A172 (cell line): ENCODE measurements around the gene HDAC6. TPM values are rescaled to one million over a fixed set of nuclear protein-coding genes. Genes with fewer than 3 reads are reported as not detected.
A peak's percentile ranks its signal among the peaks of the same experiment; 100 is the strongest.

Source experiments
- DNase-seq: peaks from one replicate; pipeline ENCODE4 v3.0.0-alpha.2; 2015; ENCODE audit warnings: low spot score
- total RNA-seq: library from RNA; depleted of rRNA; stranded (reverse); fragments of >200 nt; shearing (Covaris generic); gene quantifications from 2 replicates; pipeline ENCODE4 v1.2.3, GENCODE V29; 2014; rRNA removed

The HDAC6 gene
- 38.8 and 41.5 TPM in 2 replicates for total RNA-seq

DNA sequence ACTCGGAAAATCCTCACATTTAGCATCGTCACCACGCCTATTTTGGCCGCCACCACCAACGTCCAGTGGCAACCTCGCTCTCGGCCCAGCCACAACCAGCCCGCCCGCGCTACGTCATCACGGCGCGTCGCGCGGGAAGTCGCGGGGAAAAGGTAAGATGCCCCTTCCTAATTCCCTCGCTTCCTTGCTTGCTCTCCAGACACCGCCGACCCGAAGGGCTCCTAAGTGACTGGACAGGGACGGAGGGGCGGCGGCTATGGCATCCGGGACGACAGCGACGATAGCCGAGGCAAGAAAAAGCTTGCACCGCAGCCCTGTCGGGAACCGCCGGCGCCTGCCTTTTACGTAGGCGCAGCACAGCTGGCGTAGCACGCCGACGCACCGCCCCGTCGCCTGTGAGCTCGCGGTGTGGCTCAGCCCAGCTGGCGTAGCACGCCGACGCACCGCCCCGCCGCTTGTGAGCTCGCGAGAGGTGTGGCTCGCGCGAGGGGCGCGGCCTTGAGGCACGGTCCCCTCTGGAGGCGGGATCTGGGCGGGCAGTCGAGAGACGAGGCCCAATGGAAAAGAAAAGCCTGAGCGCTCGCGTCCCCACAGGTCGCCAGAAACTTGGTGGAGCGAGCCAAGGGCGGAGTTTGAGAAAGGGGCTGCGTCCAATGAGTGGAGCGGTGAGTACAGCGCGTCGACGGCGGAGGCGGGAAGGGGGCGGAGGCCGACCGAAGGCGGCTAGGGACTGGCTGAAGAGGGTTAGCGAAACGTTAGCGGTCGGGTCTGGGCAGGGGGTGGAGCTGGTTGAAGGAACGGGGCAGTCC lies at the start of gene HDAC6:
Gene HDAC6 (plus strand): TSS at position 788 of the 809 bp plus-strand sequence. CDS start 626 bp downstream, outside the sequence.
- DNase-seq = peak; percentile 96

DNA sequence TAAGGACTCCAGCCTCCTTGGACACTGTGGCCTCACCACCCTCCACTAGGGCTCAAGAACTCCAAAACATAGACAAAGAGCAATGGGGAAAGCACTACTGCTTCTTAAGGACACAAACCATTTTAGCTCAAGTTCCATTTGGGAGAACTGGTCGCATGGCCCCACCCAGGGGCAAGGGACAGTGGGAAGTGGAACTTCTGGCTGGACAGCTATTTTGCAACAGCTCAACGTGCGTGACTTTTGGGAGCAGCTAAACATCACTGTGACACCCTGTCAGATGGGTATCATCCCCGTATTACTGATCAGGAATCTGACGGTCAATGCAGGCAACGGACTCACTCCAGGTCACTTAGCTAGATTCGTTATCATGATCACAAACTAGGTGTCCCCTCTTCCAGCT lies 49.4 kb upstream of the HDAC6 start:
- DNase-seq = no peak

DNA sequence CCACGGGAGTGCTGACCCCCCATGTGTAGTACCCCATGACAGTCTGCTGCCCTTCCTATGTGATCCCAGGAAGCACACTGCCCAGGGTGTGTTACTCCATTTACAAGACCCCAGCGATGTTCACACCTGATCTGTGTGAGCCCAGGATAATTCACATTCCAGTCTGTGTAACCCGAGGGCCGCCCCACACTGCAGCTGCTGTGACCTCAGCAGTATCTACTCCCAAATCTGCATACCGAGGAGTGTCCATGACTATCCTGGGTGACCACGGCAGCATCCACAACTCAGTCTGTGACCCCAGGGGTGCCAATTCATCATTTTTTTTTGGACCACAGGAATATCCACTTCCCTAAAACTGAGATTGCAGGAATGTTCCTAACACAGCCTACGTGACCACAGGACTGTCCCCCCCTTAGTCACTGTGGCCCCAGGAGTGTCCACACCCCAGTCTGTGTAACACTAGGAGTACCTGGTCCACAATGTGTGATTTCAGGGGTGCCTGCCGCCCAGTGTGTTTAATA lies 48.1 kb upstream of the HDAC6 start:
- DNase-seq = no peak

DNA sequence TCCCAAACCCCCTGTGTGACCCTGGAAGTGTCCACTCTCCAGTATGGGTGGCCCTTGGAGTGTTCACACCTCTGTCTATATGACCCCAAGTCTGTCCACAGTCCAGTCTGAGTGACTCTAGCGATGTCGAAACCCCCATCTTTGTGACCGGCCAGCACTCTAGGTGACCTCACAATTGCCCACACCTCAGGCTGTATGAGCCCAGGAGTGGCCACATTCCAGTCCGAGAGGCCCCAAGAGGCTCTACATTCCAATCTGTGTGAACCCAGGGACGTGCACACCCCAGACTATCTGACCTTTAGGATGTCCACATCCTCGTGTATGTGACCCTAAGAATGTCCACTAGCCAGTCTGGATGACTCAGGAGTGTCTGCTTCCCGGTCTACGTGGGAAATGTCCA lies 47.6 kb upstream of the HDAC6 start:
- no peak for DNase-seq

DNA sequence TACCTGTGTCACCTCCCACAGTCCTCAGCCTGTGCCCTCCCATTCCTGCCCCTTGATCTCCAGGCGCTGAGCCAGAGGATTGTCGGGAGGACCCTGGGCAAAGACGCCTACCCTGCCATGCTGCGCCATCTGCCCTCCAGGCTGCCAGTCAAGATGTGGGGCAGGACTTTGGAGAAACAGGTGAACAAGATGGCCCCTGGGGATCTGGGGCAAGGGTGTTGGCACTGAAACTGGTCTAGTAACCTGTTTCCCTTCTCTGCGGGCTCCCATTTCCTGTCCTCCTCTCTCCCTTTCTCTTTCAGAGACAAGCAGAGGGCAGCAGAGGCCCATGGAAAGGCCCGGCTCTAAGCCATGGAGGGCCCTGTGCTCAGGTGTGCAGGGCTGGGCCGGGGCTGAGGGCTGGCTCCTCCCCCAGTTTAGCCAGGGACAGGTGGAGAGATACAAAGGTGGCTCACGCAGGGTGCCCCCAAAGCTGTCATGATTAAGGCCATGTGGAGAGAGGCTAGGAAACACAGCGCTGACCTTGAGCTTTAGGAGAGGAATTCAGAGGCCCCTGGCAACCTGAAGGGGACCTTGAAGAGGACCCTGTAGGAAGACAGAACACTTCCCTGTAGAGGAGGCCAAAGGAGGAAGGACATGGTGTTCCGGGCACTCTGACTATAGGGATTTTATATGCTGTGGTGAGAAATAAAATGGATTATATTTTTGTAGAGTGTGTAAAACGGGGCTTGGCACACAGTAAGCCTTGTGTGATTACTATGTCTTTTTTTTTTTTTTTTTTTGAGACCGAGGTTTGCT lies 40.0 kb upstream of the HDAC6 start, which contains the start of gene GLOD5:
Gene GLOD5 (plus strand): TSS at position 74 of the 798 bp plus-strand sequence. CDS start 44 bp downstream, at position 118.
- peak; percentile 18 for DNase-seq

DNA sequence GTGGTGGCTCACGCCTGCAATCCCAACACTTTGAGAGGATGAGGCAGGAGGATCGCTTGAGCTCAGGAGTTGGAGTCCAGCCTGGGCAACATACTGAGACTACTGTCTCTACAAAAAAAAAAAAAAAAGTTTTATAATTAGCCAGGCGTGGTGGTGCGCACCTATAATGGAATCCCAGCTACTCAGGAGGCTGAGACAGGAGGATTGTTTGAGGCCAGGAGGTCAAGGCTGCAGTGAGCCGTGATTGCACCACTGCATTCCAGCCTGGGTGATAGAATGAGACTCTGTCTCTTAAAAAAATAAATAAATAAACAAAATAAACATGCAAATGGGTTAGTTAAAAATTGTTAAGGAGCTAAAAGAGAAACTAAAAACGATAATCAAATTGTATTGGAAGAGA lies 32.6 kb upstream of the HDAC6 start:
- DNase-seq = no peak

DNA sequence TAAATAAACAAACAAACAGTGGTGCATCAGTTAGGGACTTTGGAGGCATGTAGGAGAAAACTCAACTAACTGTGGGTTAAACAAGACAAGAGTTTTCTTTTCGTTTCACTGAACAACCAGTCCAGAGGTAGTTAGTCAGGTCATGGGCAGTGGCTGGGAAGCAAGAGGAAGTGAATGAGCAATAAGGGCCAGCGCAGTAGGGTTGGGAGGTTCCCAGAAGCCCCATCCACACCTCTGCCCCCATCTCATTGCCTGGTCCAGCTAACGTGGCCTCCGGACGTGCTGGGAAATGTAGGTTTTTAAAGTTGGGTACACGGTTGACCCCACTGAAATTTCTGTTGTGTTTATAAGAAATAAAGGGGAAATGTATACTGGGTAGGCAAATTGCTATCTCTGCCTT lies 31.6 kb upstream of the HDAC6 start:
- DNase-seq = no peak

DNA sequence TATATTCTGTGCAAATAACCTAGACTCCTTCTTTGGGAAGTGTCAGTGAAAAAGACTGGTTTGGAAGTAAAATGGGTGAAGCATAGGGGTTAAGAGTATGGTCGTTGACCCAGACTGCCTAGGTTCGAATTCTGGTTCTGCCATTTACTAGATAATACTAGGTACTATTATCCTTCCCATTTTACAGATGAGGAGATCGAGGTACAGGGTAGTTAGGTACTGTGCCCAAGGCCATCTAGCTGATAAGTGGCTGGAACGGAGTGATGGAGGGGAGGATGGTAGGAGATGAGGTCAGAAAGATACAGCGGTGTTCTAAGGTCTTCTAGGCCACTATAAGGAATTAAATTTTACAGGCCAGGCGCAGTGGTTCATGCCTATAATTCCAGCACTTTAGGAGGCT lies 29.3 kb upstream of the HDAC6 start:
- no peak for DNase-seq

DNA sequence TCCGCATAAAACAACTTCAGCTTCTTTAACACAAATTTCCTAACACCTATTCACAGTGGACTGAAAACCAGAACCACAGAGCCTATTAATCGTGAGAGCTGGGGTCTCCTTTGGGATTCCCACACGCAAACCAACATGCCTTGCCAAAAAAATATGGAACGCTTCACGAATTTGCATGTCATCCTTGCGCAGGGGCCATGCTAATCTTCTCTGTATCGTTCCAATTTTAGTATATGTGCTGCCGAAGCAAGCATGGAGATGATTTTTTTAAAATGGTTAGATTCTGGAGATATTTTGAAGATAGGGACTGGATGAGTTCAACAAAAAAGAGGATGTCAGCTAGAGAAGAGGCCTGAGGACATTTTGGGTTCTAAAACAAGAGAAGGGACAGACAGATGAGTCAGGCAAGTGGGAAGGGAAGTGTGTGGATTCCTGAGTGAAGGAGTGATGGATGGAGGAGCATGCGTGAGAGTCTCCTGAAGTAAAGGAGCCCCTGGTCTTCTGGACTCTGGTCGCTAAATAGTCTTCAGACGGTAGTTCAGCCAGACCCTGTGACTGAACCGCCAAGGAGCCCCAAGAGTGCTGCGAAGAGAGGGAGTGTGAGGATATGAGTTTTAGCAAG lies 24.9 kb upstream of the HDAC6 start:
- no peak for DNase-seq

DNA sequence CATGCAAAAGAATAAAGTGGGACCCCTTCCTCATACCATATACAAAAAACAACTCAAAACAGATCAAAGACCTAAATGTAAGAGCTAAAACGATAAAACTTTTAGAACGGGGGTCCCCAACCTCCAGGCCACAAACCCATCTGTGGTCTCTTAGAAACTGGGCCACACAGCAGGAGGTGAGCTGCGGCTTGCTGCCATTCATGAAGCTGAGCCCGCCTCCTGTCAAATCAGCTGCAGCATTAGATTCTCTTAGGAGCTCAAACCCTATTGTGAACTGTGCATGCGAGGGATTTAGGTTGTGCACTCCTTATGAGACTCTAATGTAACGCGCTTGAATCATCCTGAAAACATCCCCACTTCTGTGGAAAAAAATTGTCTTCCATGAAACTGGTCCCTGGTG lies 22.5 kb upstream of the HDAC6 start:
- no peak for DNase-seq

DNA sequence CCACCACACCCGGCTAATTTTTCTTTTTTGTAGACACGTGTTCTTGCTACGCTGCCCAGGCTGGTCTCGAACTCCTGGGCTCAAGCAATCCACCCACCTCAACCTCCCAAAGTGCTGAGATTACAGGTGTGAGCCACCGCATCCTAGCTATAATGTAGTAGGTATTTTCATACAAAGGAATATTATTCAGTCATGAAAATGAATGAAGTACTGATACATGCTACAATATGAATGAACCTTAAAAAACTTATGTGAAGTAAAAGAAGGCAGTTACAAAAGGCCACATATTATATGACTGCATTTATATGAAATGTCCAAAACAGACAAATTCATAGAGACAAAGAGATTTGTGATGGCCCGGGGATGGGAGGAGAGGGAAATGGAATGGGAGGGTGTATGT lies 20.2 kb upstream of the HDAC6 start:
- DNase-seq = no peak

DNA sequence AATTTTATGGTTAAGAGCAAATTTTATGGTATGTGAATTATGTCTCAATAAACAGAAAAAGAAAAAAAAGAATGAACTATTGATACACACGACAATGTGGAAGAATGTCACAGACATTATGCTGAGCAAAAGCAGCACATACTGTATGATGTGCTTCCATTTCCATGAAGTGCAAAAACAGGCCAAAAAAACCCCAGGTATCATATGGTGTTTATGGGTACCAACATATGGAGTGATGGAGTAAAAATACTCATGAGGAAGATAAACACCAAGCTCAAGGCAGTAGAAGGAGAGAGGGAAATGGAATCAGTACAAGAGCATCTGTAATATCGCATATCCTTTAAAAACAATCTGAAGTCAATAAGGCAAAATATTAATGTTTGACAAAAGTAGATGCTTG lies 19.7 kb upstream of the HDAC6 start:
- no peak for DNase-seq

DNA sequence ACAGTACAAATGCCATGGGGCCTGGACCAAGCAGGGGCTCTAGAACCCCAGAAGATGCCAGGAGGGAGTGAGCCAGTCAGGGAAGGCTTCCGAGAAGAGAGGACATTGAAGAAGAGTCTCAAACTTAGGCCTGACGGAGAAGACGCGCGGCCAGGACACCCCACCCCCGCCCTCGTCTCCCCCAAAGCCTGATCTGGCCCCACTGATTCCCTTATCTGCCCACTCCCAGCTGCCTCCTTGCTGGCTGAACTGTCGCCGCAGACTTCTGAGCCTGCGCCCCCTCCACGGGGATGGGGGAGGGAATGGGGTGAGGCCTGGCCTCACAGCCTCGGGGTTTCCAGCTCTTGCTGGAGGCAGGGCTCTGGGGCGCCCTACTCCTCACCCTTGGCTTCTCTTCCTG lies 19.1 kb upstream of the HDAC6 start:
- DNase-seq = no peak

DNA sequence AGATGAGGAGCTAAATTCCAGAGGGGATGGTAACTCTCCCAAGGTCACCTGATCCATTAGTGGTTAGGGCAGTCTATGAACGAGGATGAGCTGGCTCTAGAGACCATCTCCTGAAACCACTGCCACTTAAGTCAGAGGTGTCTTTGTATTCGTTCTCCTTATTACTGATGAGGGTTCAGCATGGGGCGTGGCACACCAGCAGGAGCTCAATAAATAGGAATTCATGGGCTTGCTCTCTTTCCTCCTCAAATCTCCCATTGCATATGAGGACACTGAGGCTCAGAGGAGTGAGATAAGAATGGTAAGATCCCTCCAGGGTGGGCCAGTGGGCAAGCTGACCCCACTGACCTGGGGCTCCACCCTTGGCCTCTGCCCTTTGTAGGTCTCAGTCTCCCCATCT lies 17.1 kb upstream of the HDAC6 start:
- no peak for DNase-seq

DNA sequence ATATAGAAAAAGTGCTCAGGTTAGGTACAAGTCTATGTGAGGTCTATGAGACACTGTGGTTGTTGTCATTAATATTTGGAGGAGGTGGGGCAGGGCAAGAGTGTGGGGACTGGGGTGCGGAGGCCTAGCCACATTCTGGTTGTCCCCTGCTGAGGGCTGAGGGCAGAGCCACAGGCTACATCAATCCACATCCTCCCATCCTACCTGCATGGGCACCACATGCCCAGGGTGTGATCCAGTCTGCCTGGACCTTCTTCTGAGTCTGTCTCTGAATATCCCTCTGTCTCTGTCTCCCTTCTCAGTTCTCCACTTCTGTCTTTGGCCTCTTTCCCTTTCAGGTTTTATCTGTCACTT lies 16.7 kb upstream of the HDAC6 start:
- DNase-seq = no peak

DNA sequence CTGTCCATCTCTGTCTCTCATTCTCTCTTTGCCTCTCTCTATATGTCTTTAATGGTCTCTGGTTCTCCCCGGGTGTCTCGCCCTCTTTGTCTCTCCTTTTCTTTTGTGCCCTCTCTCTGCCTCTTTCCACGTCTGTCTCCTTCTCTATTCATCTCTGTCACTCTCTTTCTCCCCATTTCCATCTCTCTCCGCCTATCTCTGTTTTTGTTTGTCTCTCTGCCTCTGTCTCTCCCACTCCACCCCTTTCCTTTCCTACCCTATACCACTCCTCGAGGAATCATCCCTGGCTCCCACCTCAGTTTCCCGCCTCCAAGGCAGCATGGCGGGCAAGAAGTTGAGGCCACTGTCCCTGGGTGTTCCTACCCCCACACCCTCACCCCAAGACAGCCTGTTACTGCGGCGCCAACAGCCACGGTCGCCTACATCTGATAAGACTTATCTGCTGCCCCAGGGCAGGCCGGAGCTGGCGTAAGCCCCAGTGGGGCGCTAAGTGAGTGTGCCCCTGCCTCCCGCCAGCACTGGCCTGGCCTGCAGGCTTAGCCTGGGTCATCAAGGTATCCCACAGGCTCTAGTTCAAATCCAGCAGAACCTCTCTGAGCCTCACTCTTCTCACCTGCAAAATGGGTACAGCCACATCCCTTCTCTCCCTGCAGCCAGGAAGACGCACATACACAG lies 16.2 kb upstream of the HDAC6 start:
- DNase-seq = no peak

DNA sequence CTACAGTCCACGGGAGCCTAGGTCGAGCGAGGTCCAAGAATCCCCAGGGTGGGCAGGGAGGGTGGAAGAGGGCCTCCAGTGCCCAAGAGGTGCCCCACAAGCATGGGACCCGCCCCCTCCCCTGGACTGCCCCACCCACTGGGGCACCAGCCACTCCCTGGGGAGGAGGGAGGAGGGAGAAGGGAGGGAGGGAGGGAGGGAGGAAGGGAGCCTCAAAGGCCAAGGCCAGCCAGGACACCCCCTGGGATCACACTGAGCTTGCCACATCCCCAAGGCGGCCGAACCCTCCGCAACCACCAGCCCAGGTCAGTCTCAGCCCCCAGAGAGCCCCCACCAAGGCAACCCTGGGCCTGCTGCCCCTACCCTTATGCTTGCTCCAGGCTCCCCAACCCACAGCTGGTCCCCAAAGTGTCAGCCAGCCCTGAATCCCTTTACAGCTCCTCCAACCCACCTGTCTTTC lies 15.5 kb upstream of the HDAC6 start, which contains the start of gene GATA1:
Gene GATA1 (plus strand): TSS at position 250 of the 460 bp plus-strand sequence. CDS start 4,520 bp downstream, outside the sequence.
- no peak for DNase-seq

DNA sequence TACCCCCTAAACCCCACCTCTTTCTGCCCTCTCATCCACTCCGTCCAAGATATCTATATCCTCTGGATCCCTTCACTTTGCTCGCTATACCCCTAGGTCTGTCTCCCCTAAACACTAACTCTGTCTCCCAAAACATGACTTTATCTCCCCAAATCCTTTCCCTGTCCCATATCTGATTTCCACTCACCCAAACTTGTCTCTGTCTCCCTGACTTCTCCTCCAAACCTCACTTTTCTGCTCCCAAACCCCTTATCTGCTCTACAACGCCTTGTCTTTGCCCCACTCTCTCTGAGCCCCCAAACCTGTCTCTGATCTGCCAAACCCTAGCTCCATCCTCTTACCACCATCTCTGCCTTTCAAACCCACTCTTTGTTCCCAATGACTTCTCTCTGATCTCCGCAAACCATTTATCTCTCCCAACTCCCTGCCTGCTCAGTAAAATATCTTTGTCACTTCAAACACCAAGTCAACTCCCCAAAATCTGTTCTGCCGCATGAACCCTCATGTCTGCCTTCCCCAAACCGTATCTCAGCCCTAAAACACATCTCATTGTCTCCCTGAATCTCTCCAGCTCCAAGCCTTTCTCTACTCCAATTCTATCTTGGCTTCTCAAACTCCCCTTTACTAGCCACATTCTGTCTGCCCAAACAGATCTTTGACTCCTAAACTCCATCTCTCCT lies 14.9 kb upstream of the HDAC6 start:
- no peak for DNase-seq

DNA sequence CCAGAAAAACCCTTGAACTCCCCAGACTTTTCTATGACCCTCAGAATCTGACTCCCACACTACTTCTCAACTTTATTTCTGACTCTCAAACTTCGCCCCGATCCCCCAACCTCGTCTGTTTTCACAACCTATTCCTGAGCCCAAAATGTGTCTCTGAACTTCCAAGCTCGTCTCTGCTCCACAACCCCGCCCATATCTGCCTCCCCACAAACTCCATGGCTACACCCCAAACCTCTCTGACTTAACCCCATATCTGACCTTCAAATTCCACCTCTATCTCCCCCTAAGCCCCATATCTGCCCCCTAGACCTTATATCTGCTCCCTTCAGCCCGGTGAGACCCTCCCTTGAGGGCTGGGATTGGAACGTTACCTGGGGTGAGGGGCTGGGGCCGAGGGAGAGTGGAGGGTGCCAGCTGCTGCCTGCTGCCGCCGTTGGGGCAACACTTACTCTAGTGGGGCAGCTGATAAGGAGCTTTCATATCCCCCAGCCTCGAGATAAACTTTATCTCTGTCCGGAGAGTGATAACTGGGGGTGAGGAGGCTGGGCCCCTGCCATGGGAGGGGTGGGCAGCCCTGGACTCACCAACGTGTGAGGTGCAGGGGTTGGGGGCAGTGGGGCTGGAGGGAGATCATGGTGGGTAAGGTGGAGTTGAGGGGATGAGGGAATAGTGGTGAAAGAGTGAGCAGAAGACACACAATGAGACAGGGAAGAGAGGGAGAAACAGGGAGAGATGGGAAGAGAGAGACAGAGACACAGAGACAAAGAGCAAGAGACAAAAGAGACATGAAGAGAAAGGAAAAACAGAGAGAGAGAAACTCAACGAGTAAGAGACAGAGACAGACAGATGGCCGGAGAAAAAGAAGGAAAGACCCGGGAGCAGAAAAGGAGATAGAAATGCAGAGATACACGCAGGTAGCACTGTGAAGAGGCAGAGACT lies 14.1 kb upstream of the HDAC6 start:
- DNase-seq = no peak
